MM.1S (cell line): ENCODE measurements around the gene PPP4R2.
"Not testable (repeated sequence)": the region's sequence is repeated elsewhere in the genome, so short reads cannot be mapped to it uniquely, and the experiment has no call there.

Experiments
- DNase-seq: peaks from one replicate; pipeline ENCODE4 v3.0.0-alpha.2; 2015
- H2AFZ ChIP-seq: fragments of 300-600 bp; sonication (generic); 2 replicates; pipeline ENCODE4 v1.6.0; 2016; ENCODE audit warnings: antibody characterized with exemption, low read length
- H3F3A ChIP-seq: fragments of 300-600 bp; sonication (generic); 2 replicates; pipeline ENCODE4 v1.6.1; 2016; ENCODE audit warnings: mild to moderate bottlenecking, antibody characterized with exemption, low read length, moderate library complexity, mixed read lengths; ENCODE audit not compliant: insufficient read depth
- H3K27ac ChIP-seq: fragments of 300-600 bp; sonication (generic); 2 replicates; pipeline ENCODE4 v1.5.1; 2016; ENCODE audit warnings: mild to moderate bottlenecking, low read length
- H3K27me3 ChIP-seq: fragments of 300-600 bp; sonication (generic); replicated peaks from 2 replicates; pipeline ENCODE4 v1.6.0; 2016; ENCODE audit warnings: low read length; ENCODE audit not compliant: insufficient read depth
- H3K36me3 ChIP-seq: fragments of 300-600 bp; sonication (generic); replicated peaks from 2 replicates; pipeline ENCODE4 v1.6.1; 2016; ENCODE audit warnings: mild to moderate bottlenecking, low read length, mixed read lengths; ENCODE audit not compliant: insufficient read depth
- H3K4me1 ChIP-seq: fragments of 300-600 bp; sonication (generic); 2 replicates; pipeline ENCODE4 v1.6.1; 2016; ENCODE audit warnings: low read length, mixed read lengths
- H3K4me2 ChIP-seq: fragments of 300-600 bp; sonication (generic); 2 replicates; pipeline ENCODE4 v1.6.0; 2016; ENCODE audit warnings: low read depth, low read length
- H3K4me3 ChIP-seq: fragments of 300-600 bp; sonication (generic); 2 replicates; pipeline ENCODE4 v1.5.1; 2016; ENCODE audit warnings: low read length, mixed read lengths
- H3K79me2 ChIP-seq: fragments of 300-600 bp; sonication (generic); 2 replicates; pipeline ENCODE4 v1.6.1; 2016; ENCODE audit warnings: mixed run types, low read length, mixed read lengths
- H3K9ac ChIP-seq: fragments of 300-600 bp; sonication (generic); 2 replicates; pipeline ENCODE4 v1.6.1; 2016; ENCODE audit warnings: low read length, mixed read lengths
- H3K9me2 ChIP-seq: fragments of 300-600 bp; sonication (generic); replicated peaks from 2 replicates; pipeline ENCODE4 v1.6.1; 2016; ENCODE audit warnings: mild to moderate bottlenecking, low read length, mixed read lengths; ENCODE audit not compliant: insufficient read depth
- H3K9me3 ChIP-seq: fragments of 300-600 bp; sonication (generic); replicated peaks from 2 replicates; pipeline ENCODE4 v1.6.1; 2016; ENCODE audit warnings: mild to moderate bottlenecking, low read length, mixed read lengths; ENCODE audit not compliant: insufficient read depth
- H4K20me1 ChIP-seq: fragments of 300-600 bp; sonication (generic); 2 replicates; pipeline ENCODE4 v1.6.1; 2016; ENCODE audit warnings: mild to moderate bottlenecking, low read length, moderate library complexity, mixed read lengths; ENCODE audit not compliant: insufficient read depth
- EZH2 ChIP-seq: fragments of 300-600 bp; sonication (generic); optimal IDR thresholded peaks from 2 replicates; pipeline ENCODE3; 2017; ENCODE audit warnings: low read depth, mild to moderate bottlenecking, antibody characterized with exemption, low read length, mixed read lengths
- EZH2phosphoT487 ChIP-seq: fragments of 300-600 bp; sonication (generic); IDR thresholded peaks from 2 replicates; pipeline ENCODE4 v1.6.1; 2018; ENCODE audit warnings: antibody characterized with exemption, low read length
- TF ChIP-seq, protein P1 (sequence below): fragments of 300-600 bp; sonication (generic); IDR thresholded peaks from 2 replicates; pipeline ENCODE4 v1.5.1; 2016; ENCODE audit warnings: antibody characterized with exemption, low read length, mixed read lengths

PPP4R2 gene

DNA sequence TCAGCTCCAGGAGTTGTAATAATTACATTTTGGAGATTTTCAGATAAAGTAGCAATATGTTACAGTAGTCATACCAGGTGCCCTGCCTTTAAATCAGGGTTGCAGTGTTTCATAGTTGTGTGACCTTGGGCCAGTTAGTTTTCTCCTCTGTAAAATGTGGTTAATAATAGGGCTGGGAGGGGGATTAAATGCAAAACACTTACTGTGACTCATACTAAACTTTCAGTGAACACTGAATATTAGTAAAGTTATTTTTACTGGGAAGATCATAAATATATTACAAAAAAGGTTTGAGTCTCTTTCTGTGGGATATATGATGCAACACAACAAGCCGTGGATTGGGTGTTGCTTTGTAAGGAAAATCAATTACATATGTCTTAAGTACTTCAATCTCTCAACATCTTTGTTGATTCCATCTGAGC, 63.7 kb downstream of the PPP4R2 start:
- Histone ChIP-seq H3K36me3 (peaks cover 5% of the 10 kb centered on the region), H3F3A (peaks cover 4% of the 10 kb centered on the region)
- no peak for DNase-seq

DNA sequence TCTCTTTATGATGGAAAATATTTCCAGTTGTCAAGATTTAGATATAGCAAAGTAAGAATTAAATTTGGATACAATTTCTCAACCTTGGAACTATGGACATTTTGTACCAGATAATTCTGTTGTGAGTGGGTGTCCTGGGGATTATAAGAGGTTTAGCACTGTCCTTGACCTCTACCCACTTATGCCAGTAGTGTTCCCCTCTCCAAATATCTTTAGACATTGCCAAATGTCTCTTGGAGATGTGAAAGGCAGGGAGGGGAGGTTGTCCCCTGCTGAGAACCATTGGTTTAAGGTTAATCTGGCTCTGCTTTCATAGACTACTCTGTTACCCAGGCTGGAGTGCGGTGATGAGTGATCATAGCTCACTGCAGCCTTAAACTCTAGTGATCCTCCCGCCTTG, 64.8 kb downstream of the PPP4R2 start, which contains the start of gene EBLN2:
Gene EBLN2 (plus strand): TSS at position 244 of the 400 bp plus-strand sequence. CDS start 423 bp downstream, outside the sequence.
- no peak for TF ChIP-seq EZH2phosphoT487
- no peak for TF ChIP-seq EZH2
- TF ChIP-seq, protein P1, sequence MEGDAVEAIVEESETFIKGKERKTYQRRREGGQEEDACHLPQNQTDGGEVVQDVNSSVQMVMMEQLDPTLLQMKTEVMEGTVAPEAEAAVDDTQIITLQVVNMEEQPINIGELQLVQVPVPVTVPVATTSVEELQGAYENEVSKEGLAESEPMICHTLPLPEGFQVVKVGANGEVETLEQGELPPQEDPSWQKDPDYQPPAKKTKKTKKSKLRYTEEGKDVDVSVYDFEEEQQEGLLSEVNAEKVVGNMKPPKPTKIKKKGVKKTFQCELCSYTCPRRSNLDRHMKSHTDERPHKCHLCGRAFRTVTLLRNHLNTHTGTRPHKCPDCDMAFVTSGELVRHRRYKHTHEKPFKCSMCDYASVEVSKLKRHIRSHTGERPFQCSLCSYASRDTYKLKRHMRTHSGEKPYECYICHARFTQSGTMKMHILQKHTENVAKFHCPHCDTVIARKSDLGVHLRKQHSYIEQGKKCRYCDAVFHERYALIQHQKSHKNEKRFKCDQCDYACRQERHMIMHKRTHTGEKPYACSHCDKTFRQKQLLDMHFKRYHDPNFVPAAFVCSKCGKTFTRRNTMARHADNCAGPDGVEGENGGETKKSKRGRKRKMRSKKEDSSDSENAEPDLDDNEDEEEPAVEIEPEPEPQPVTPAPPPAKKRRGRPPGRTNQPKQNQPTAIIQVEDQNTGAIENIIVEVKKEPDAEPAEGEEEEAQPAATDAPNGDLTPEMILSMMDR, result no peak
- no peak within 1 kb of the TSS for H3K27ac ChIP-seq

More for the DNA sequence above, 63.7 kb downstream of the PPP4R2 start:
- Histone ChIP-seq H3K4me3 (no peak overlapping the region), H3K4me1 (0 out of 2 replicates have a peak, but pooled peaks cover 3% of the 10 kb centered on the region), H3K27ac (no peak overlapping the region), H4K20me1 (peaks cover 15% of the 10 kb centered on the region; the same call in 1 of the 2 replicates), H3K9me2 (no peaks in the 10 kb centered on the region), H3K4me2 (no peak overlapping the region), H3K27me3 (no peaks in the 10 kb centered on the region), H3K79me2 (peaks cover 71% of the 10 kb centered on the region), H2AFZ (no peak overlapping the region), H3K9ac (no peak overlapping the region), H3K9me3 (no peaks in the 10 kb centered on the region)
- TF ChIP-seq EZH2 (no peak), EZH2phosphoT487 (no peak)
- TF ChIP-seq, protein P1, result no peak

DNA sequence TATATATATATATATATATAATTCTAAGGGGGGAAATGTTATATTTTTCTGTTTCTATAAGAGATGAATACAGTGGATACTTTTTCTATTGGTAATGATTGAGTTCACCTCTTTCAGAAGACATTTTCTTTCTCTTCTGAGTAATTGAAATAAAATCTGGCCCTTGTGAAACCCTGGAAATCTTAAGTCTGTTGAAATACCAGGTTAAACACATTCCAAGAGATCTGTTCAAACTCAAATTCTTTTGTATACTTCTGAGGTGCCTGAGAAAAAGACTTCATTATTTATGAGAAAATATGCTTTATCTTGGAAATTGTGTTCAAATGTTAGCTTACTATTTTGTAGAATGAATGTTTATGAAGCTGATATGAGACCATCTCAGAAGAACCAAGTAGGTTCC, 69.6 kb downstream of the PPP4R2 start:
- not testable (repeated sequence) for H3K27me3 ChIP-seq, H3K27ac ChIP-seq, H3K4me2 ChIP-seq, H4K20me1 ChIP-seq, H3K4me1 ChIP-seq, H3K9me2 ChIP-seq, DNase-seq, H3K36me3 ChIP-seq, H3K9ac ChIP-seq, H3K9me3 ChIP-seq, H3F3A ChIP-seq, H3K4me3 ChIP-seq, H2AFZ ChIP-seq
- H3K79me2 ChIP-seq, result peaks cover 18% of the 10 kb centered on the region; the same call in 1 of the 2 replicates

More for the DNA sequence above, 64.8 kb downstream of the PPP4R2 start, which contains the start of gene EBLN2:
- DNase-seq, result no peak
- Histone ChIP-seq H3F3A (no peaks in the 10 kb centered on the region; the same call in 1 of the 2 replicates), H3K9me3 (no peaks in the 10 kb centered on the region), H2AFZ (no peak within 1 kb of the TSS), H3K4me3 (no peak within 1 kb of the TSS), H3K4me1 (no peaks in the 10 kb centered on the region), H3K79me2 (peaks cover 61% of the 10 kb centered on the region), H3K9ac (no peak within 1 kb of the TSS), H4K20me1 (peaks cover 9% of the 10 kb centered on the region; the same call in 1 of the 2 replicates), H3K27me3 (no peaks in the 10 kb centered on the region), H3K9me2 (no peaks in the 10 kb centered on the region), H3K4me2 (no peak within 1 kb of the TSS), H3K36me3 (peaks cover 5% of the 10 kb centered on the region)

DNA sequence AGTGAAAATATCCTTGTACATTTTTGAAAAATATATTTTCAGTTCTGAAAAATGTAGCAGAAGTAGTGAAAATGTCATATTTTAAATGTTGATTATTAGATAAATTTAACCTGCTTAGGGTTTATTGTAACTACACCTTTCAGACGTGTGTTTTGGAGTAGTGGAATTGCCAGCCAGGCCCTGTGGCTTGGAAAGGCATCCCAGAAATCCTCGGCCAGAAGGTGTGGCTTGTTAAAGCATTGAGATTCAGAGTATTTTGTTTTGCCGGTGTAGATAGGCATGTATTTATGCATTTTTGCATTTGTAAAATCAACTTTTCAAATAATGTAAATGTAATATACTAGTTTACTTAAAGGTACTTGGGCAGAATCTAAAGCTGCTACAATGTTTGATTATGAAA, 71.8 kb downstream of the PPP4R2 start:
- Histone ChIP-seq H3K36me3 (no peaks in the 10 kb centered on the region; the same call in 1 of the 2 replicates), H3K4me2 (no peak overlapping the region), H3K79me2 (no peaks in the 10 kb centered on the region), H3K27me3 (no peaks in the 10 kb centered on the region), H3K9ac (no peak overlapping the region), H2AFZ (no peak overlapping the region), H4K20me1 (no peaks in the 10 kb centered on the region), H3K9me3 (no peaks in the 10 kb centered on the region), H3K27ac (no peak overlapping the region), H3K4me3 (no peak overlapping the region), H3K4me1 (no peaks in the 10 kb centered on the region), H3K9me2 (no peaks in the 10 kb centered on the region), H3F3A (no peaks in the 10 kb centered on the region; the same call in 1 of the 2 replicates)
- TF ChIP-seq, protein P1, result no peak
- TF ChIP-seq EZH2phosphoT487 (no peak), EZH2 (no peak)
- DNase-seq, result no peak
